Immature natural killer cell (primary cell): ENCODE data around the gene PTK6. TPM values are rescaled to one million over a fixed set of nuclear protein-coding genes. Genes with fewer than 3 reads are reported as not detected.
A peak's percentile ranks its signal among the peaks of the same experiment; 100 is the strongest.

Source experiments
- DNase-seq, 3 donors: peaks; one replicate each; pipeline ENCODE4 v3.0.0; 2022; ENCODE audit warnings: mixed read lengths in 1 of 3
- H3K27ac Mint-ChIP-seq, 6 donors: one replicate each; pipeline ENCODE4 v1.8.0; 2020; ENCODE audit warnings: mixed read lengths in 6 of 6, mild to moderate bottlenecking in 5 of 6, inconsistent platforms in 4 of 6, moderate library complexity in 3 of 6
- H3K27me3 Mint-ChIP-seq, 3 donors: one replicate each; pipeline ENCODE4 v1.8.0; 2020 to 2021; ENCODE audit warnings: low read depth in 3 of 3, mild to moderate bottlenecking in 3 of 3, mixed read lengths in 3 of 3, moderate library complexity in 3 of 3, inconsistent platforms in 1 of 3
- H3K36me3 Mint-ChIP-seq, 3 donors: one replicate each; pipeline ENCODE4 v1.8.0; 2020; ENCODE audit warnings: mixed read lengths in 3 of 3, inconsistent platforms in 2 of 3, mild to moderate bottlenecking in 2 of 3
- H3K4me1 Mint-ChIP-seq, 2 donors: one replicate each; pipeline ENCODE4 v1.8.0; 2020; ENCODE audit warnings: inconsistent platforms in 2 of 2, mild to moderate bottlenecking in 2 of 2, mixed read lengths in 2 of 2, moderate library complexity in 1 of 2
- H3K4me3 Mint-ChIP-seq, 5 donors: one replicate each; pipeline ENCODE4 v1.8.0; 2020; ENCODE audit warnings: mild to moderate bottlenecking in 5 of 5, mixed read lengths in 5 of 5, inconsistent platforms in 3 of 5, moderate library complexity in 3 of 5
- H3K9me3 Mint-ChIP-seq, 6 donors: one replicate each; pipeline ENCODE4 v1.8.0; 2020; ENCODE audit warnings: mild to moderate bottlenecking in 6 of 6, mixed read lengths in 6 of 6, inconsistent platforms in 4 of 6, moderate library complexity in 3 of 6
- polyA plus RNA-seq, 3 donors: library from polyadenylated mRNA; unstranded; fragments of 300-500 nt; fragmentation: Illumina TruSeq; gene quantifications; one replicate each; pipeline ENCODE4 v1.2.3, GENCODE V29; 2021

The PTK6 gene
- polyA plus RNA-seq, 3 donors from 2014 or later, result 0.37 TPM; not detected in 2

DNA sequence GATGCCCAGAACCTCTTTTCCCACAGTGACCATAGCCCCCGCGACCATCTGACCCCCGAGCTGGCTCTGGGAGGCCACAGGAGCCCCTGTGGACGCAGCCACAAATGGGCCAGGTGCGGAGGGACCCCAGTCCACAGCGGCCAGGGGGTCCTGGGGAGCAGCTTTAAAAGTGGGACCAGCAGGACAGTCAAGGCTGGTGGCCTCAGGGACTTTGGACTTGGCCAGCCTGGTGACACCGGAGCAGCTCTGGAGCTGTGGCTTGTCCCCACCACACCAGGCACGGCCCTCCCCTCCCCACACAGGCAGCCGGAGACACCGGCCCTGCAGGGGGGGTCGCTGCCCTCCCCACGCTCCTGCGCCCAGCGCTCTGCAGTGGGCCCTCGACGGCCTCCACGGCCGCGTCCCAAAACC, 20.3 kb upstream of the PTK6 start:
- no peak overlapping the region for H3K4me3 Mint-ChIP-seq
- no peaks in the 10 kb centered on the region for H3K9me3 Mint-ChIP-seq
- no peak overlapping the region for H3K27ac Mint-ChIP-seq
- no peak for DNase-seq
- peaks cover 0 to 3% (median 0%) of the 10 kb centered on the region in 3 donors for H3K36me3 Mint-ChIP-seq
- H3K27me3 Mint-ChIP-seq, result peaks cover 2 to 13% (median 8%) of the 10 kb centered on the region in 3 donors
- peaks cover 8 to 15% of the 10 kb centered on the region in 2 donors for H3K4me1 Mint-ChIP-seq

DNA sequence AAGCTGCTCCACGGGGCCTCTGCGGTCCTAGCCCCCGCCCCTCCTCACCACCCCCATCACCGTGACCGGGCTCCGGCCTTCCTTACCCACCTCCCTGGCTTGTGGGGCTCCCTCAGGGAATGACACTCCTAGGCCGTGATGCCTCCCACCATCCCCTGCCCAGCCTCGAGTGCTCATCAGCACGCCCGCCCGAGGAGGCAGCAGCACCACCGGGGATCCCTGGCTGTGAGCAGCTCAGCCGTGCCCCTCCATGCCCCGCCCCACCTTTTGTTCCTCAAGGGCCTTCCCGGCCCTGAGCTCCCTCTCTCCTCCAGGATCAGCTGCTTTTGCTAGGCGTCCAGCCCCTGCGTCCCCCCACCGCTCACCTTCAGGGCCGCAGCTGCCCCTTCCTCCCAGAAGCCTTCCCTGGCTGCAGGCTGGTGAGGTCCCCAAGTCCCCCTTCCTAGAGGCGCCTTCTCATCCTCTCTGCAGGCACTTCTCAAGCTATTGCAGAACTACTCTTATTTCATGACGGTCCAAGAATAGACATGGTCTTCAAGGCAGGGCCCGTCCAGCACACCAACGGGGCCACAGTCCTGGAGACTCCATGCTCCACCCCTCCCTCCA, 19.8 kb upstream of the PTK6 start:
- H3K4me3 Mint-ChIP-seq, result no peak overlapping the region
- H3K9me3 Mint-ChIP-seq, result no peaks in the 10 kb centered on the region
- H3K4me1 Mint-ChIP-seq, result peaks cover 12 to 17% of the 10 kb centered on the region in 2 donors
- no peak overlapping the region for H3K27ac Mint-ChIP-seq
- peaks cover 0 to 3% (median 0%) of the 10 kb centered on the region in 3 donors for H3K36me3 Mint-ChIP-seq
- H3K27me3 Mint-ChIP-seq, result peaks cover 2 to 14% (median 8%) of the 10 kb centered on the region in 3 donors
- DNase-seq, result no peak

DNA sequence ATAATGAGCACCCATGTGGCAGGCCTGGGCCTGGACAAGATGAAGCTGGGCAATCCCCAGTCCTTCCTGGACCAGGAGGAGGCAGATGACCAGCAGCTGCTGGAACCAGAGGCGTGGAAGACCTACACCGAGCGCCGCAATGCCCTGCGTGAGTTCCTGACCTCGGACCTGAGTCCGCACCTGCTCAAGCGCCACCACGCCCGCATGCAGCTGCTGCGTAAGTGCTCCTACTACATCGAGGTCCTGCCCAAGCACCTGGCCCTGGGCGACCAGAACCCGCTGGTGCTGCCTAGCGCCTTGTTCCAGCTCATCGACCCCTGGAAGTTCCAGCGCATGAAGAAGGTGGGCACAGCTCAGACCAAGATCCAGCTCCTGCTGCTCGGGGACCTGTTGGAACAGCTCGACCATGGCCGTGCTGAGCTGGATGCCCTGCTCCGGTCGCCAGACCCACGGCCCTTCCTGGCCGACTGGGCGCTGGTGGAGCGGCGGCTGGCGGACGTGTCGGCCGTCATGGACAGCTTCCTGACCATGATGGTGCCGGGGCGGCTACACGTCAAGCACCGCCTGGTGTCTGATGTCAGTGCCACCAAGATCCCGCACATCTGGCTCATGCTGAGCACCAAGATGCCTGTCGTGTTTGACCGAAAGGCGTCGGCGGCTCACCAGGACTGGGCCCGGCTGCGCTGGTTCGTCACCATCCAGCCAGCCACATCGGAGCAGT, 18.6 kb upstream of the PTK6 start:
- Mint-ChIP-seq H3K27me3 (peaks cover 2 to 15% (median 8%) of the 10 kb centered on the region in 3 donors), H3K4me1 (peaks cover 12 to 20% of the 10 kb centered on the region in 2 donors), H3K9me3 (no peaks in the 10 kb centered on the region), H3K4me3 (no peak overlapping the region), H3K27ac (no peak overlapping the region), H3K36me3 (peaks cover 0 to 3% (median 0%) of the 10 kb centered on the region in 3 donors)
- DNase-seq, result no peak

DNA sequence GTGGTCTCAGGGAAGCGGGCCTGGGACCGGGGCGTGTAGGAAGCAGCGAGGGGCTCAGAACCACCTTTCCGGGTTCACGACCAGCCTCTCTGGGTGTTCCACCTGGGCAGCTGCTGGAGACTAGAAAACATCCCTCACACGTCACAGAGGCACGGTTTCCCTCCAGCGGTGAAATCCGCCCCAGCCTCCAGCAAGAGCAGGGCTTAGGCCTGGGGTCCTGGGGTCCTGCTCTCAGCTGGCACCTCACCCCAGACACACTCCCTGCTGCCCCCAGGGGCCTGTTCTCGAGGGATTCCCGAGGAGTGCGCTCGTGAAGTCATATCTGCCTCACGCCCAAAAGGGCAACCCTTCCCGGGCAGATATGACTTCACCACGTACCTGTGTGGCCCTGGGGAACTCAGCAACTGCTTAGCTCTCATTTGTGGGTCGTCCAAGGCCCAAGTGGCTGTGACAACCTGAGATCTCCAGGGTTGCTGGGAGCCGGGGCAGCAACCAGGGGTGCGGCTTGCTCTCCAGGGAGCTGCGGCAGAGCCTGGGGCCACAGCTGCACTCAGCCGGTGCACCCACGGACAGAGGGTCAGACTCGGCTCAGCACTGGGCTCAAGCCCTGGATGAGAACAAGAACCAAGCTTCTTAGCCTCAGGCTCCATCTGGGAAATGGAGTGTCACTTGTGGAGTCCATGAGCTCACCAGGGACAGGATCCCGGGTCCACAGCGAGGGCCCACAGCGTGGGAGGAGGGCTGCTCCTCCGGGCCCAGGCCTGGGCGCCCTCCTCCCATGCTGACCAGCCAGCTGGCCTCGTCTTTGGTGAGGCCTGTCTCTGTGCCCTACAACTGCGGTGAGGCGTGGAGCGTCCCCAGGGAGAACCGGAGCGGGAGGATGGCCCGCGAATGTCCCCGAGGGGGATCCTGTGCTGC, 17.4 kb upstream of the PTK6 start:
- peak overlapping the region; percentile 3 to 65 (median 44) for H3K4me3 Mint-ChIP-seq
- peaks cover 12 to 17% of the 10 kb centered on the region in 2 donors for H3K4me1 Mint-ChIP-seq
- no peaks in the 10 kb centered on the region for H3K36me3 Mint-ChIP-seq
- no peak for DNase-seq
- H3K27ac Mint-ChIP-seq, result no peak overlapping the region
- no peaks in the 10 kb centered on the region for H3K9me3 Mint-ChIP-seq
- peaks cover 0 to 15% (median 8%) of the 10 kb centered on the region in 3 donors for H3K27me3 Mint-ChIP-seq

DNA sequence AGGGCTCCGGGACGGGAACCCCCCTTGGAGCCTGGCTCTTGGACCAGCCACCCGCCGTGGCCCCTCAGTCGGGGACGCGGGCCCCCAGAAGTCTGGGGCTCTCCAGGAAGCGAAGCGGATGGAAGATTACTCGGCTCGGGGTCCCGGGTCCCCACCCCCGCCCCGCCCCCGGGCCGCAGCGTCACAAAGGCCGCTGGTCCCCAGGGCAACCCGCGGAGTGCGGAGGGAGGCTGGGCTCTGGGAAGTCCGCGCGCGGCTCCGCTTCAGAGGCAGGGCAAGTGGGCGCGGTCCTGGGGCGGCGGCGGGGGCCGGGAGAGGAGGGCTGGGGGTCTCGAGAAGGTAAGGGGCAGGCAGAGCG, 16.7 kb upstream of the PTK6 start, which contains the start of gene FNDC11:
Gene FNDC11 (plus strand): TSS at position 227 of the 358 bp plus-strand sequence. CDS start 1,505 bp downstream, outside the sequence.
- no peaks in the 10 kb centered on the region for H3K36me3 Mint-ChIP-seq
- peaks cover 0 to 15% (median 10%) of the 10 kb centered on the region in 3 donors for H3K27me3 Mint-ChIP-seq
- peak within 1 kb of the TSS in 3 of 6 donors; percentile 65 to 82 (median 72) for H3K27ac Mint-ChIP-seq
- peak in 1 of 3 donors; percentile 24 for DNase-seq
- H3K4me3 Mint-ChIP-seq, result peak within 1 kb of the TSS; percentile 42 to 71 (median 65)
- H3K4me1 Mint-ChIP-seq, result peaks cover 12 to 17% of the 10 kb centered on the region in 2 donors
- H3K9me3 Mint-ChIP-seq, result no peaks in the 10 kb centered on the region

DNA sequence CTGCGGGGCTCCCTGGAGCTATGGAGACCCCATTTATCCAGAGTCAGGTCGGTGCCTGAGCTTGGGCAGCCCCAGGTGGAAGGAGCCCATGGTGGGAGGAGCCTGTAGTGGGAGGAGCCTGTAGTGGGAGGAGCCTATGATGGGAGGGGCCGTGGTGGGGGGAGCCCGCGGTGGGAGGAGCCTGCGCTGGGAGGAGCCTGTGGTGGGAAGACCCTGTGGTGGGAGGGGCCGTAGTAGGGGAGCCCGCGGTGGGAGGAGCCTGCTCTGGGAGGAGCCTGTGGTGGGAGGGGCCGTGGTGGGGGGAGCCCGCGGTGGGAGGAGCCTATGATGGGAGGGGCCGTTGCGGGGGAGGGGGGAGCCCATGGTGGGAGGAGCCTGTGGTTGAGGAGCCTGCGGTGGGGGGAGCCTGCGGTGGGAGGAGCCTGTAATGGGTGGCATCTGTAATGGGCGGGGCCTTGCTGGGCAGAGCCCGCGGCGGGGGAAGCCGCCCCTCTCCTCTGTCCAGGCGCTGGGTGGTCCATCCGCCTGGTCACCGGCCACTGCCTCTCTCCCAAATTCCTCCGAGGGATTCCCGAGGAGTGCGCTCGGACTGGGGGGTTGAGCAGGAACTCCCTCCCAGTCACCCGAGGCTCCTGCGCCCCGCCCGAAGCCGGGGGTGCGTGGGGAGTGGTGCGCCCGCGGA, 16.2 kb upstream of the PTK6 start:
- Mint-ChIP-seq H3K36me3 (no peaks in the 10 kb centered on the region), H3K27ac (peak overlapping the region in 3 of 6 donors; percentile 65 to 82 (median 72))

DNA sequence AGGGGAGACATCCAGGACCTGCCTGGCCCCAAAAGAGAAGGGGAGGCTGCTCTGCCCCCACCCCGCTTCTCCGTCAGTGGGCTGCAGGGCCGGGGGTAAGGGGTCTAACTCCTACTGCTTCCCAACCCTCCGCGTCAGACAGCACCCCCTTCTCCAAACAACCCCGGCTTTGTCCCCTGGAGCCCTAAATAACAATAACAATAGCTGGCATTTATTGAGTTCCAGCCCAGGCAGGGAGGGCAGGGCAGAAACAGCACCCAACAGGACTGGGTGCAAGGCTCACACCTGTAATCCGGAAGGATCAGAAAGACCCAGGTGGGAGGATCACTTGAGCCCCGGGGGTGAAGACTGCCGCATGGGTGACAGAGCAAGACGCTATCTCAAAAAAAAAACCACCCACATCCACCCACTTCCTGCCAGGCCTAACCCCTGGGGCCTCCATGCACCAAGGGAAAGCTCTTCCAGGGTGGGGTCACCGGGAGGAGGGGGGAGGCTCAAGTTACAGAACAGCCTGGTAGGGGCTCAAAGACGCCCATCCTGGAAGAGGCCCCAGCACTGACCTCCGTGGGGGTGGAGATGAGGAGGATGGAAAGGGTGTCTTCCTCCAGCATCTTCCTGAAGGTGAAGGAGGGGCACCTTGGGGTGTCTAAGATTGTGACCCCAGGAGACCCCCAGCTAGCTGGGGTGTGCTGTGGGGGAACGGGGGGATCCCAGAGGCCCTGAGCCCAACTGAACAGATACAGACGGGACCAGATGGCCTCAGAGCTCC, 15.5 kb upstream of the PTK6 start:
- DNase-seq, result peak; percentile 46 to 54 (median 51)
- Mint-ChIP-seq H3K27ac (peak overlapping the region in 5 of 6 donors; percentile 8 to 83 (median 72)), H3K36me3 (no peaks in the 10 kb centered on the region), H3K9me3 (no peaks in the 10 kb centered on the region), H3K4me1 (peaks cover 12 to 17% of the 10 kb centered on the region in 2 donors), H3K4me3 (peak overlapping the region; percentile 33 to 72 (median 70)), H3K27me3 (peaks cover 3 to 17% (median 10%) of the 10 kb centered on the region in 3 donors)

More for the DNA sequence above, 16.2 kb upstream of the PTK6 start:
- DNase-seq, result peak; percentile 74 to 76 (median 74)
- H3K4me3 Mint-ChIP-seq, result peak overlapping the region; percentile 33 to 71 (median 65)
- H3K4me1 Mint-ChIP-seq, result peaks cover 12 to 17% of the 10 kb centered on the region in 2 donors
- peaks cover 3 to 17% (median 10%) of the 10 kb centered on the region in 3 donors for H3K27me3 Mint-ChIP-seq
- H3K9me3 Mint-ChIP-seq, result no peaks in the 10 kb centered on the region

DNA sequence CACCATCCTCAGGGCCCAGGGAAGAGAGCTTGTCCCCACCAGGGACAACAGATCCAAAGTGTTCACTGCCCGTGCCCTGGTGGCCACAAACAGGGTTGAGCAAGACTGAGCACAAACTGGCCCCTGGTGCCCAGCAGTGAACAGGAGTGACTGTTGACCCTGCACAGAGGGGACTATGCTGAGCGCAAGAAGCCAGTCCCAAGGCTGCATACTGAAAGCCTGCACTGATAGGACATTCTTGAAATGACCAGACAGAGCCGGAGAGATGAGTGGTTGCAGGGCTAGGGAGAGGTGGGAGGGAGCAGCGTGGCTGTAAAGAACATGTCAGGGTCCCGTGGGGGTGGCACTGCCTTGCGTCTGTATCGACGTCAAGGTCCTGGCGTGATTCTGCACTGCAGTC, 13.9 kb upstream of the PTK6 start:
- peaks cover 12 to 17% of the 10 kb centered on the region in 2 donors for H3K4me1 Mint-ChIP-seq
- peaks cover 6 to 14% (median 7%) of the 10 kb centered on the region in 3 donors for H3K27me3 Mint-ChIP-seq
- no peak for DNase-seq
- H3K9me3 Mint-ChIP-seq, result no peaks in the 10 kb centered on the region
- no peaks in the 10 kb centered on the region for H3K36me3 Mint-ChIP-seq
- H3K27ac Mint-ChIP-seq, result peak overlapping the region in 1 of 6 donors; percentile 1
- no peak overlapping the region for H3K4me3 Mint-ChIP-seq

DNA sequence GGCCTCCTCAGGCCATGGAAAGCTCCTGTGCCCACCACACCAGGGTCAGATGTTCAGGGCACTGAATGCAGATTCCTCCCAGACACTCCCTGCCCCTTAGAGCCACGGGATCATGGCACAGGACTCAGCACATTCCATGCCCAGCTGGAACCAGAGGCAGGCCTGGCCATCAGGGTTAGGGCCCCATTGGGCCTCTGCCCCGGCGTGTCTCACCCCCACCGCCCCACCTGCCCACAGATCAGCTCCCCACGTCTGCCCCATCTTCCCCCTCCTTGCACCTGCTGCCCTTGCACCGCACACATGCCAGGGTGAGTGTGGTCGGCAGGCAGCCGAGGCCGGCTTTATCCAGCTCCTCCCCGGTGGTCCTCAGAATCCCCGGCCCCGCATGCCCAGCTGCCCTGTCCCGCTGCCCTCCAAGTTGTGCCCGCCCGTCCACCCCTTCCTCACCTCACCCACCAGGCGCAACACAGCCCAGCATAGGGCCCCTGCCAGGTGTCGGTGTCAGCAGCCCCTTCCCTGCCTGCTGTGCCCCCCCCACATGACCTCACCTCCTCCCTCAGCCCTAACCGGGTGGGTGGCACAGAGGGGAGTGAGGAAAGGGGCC, 12.6 kb upstream of the PTK6 start:
- no peaks in the 10 kb centered on the region for H3K9me3 Mint-ChIP-seq
- no peak overlapping the region for H3K4me3 Mint-ChIP-seq
- H3K27me3 Mint-ChIP-seq, result peaks cover 5 to 17% (median 6%) of the 10 kb centered on the region in 3 donors
- no peak for DNase-seq
- no peak overlapping the region for H3K27ac Mint-ChIP-seq
- H3K36me3 Mint-ChIP-seq, result no peaks in the 10 kb centered on the region
- H3K4me1 Mint-ChIP-seq, result peaks cover 12 to 17% of the 10 kb centered on the region in 2 donors

DNA sequence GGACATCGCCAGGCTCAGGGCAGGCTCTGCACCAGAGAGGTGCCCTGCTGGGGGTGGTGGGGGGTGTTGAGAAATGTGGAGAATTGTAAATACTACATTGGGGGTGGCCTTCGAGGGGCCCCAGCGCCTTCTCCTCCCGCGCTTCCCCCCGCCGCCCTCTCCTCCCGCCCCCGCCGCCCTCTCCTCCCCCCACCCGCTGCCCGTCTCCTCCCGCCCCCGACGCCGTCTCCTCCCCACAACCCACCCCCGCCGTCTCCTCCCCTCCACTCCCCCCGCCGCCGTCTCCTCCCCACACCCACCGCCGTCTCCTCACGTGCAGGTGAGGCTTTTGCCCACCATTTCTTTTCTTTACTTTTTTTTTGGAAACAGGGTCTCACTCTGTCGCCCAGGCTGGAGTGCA, 11.8 kb upstream of the PTK6 start:
- Mint-ChIP-seq H3K4me1 (peaks cover 12 to 14% of the 10 kb centered on the region in 2 donors), H3K36me3 (no peaks in the 10 kb centered on the region), H3K27ac (no peak overlapping the region), H3K4me3 (no peak overlapping the region), H3K27me3 (peaks cover 5 to 17% (median 6%) of the 10 kb centered on the region in 3 donors), H3K9me3 (no peaks in the 10 kb centered on the region)
- no peak for DNase-seq

DNA sequence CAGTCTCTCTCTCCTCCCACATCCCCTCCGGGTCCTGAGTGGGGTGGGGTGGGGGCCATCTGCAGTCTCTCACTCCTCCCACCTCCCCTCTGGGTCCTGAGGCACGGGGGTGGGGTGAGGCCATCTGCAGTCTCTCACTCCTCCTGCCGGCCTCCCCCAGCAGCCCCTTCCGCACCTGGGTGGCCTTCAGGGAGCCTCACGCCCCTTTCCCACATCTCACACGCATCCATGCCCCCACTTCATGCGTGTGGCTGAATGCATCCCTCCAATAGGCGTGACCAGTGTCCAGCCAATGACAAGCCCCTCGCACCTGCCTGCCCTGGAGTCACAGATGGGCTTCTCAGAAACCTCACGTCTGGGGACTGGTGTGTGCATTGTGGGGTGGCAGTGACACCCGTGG, 11.4 kb upstream of the PTK6 start:
- Mint-ChIP-seq H3K4me3 (no peak overlapping the region), H3K27ac (no peak overlapping the region), H3K27me3 (peaks cover 5 to 17% (median 6%) of the 10 kb centered on the region in 3 donors), H3K36me3 (peaks cover 0 to 4% (median 0%) of the 10 kb centered on the region in 3 donors), H3K9me3 (no peaks in the 10 kb centered on the region), H3K4me1 (peaks cover 12 to 14% of the 10 kb centered on the region in 2 donors)
- no peak for DNase-seq
